ENCODE data around the gene SLC23A1. TPM values are rescaled to one million over a fixed set of nuclear protein-coding genes. Genes with fewer than 3 reads are reported as not detected.
A peak's percentile ranks its signal among the peaks of the same experiment; 100 is the strongest.

The SLC23A1 gene
- total RNA-seq, 4 donors from 2014 or later = 6.4 TPM; not detected in 3

DNA sequence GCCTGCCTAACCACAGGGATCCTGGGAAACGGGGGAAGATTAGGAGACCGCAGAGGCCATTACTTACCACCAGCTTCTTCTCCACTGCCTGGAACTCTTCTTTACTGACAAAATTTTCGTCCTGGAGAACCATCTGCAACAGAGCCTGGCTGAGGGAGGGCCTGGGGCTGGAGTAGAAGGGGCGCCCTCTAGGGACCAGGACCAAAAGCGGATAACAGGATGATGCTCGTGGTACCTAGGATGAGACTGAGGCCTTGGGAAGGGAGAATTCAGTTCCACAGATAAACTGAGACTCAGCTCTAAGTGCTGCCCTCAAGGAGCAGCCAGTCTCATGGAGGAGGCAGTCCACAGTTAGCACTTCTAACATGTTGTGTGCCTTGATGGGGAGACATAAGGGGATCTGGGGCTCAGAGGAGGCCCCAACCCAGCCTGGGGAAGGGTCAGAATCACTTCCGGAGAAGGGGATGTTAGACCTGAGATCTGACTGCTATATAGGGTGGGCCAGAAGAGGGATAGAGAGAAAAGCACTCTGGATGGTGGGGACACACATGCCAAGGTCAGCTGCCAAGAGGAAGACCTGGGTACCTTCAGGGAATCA is 19.6 kb upstream of the SLC23A1 start:
- TF ChIP-seq, protein P1, sequence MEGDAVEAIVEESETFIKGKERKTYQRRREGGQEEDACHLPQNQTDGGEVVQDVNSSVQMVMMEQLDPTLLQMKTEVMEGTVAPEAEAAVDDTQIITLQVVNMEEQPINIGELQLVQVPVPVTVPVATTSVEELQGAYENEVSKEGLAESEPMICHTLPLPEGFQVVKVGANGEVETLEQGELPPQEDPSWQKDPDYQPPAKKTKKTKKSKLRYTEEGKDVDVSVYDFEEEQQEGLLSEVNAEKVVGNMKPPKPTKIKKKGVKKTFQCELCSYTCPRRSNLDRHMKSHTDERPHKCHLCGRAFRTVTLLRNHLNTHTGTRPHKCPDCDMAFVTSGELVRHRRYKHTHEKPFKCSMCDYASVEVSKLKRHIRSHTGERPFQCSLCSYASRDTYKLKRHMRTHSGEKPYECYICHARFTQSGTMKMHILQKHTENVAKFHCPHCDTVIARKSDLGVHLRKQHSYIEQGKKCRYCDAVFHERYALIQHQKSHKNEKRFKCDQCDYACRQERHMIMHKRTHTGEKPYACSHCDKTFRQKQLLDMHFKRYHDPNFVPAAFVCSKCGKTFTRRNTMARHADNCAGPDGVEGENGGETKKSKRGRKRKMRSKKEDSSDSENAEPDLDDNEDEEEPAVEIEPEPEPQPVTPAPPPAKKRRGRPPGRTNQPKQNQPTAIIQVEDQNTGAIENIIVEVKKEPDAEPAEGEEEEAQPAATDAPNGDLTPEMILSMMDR (IDR thresholded peaks at IDR 0.05) = peak in 4 of 6 experiments; percentile 16 to 46 (median 20)
- TF ChIP-seq POLR2A (IDR thresholded peaks at IDR 0.05) = no peak
- Histone ChIP-seq H3K4me1 (peaks cover 8 to 39% (median 12%) of the 10 kb centered on the region in 3 donors), H3K36me3 (no peaks in the 10 kb centered on the region), H3K4me3 (no peak overlapping the region), H3K27ac (peak overlapping the region; percentile 78 to 97 (median 92)), H3K9me3 (no peaks in the 10 kb centered on the region), H3K27me3 (no peaks in the 10 kb centered on the region)
- DNase-seq = no peak
- 71 to 72% methylated on average over 6 to 7 of the region's 7 CpGs for WGBS, 2 donors
- intact Hi-C loops (cut with DNase I) = no loop called here

DNA sequence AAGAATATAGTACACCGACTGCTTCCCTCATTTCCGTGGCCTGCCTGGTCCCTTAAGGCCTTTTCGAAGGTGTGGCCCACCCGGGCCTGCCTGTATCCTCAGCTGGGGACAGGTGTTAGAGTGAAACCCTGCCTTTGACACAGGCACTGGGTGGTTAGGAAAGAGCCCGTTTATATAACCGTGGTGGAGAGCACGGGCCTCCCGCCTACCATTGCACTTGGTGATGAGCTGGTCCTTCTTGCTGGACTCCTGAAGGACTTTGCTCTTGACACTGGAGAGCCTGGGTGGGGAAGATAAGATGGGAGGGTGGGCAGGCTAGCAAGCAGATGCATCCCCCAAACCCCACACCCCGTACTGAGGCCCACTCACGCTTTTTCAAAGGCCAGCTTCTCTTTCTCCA is 18.4 kb upstream of the SLC23A1 start:
- 82 to 91% methylated on average over 6 to 9 of the region's 10 CpGs for WGBS, 2 donors
- no peaks in the 10 kb centered on the region for H3K36me3 ChIP-seq
- no peak overlapping the region for H3K4me3 ChIP-seq
- no peak for TF ChIP-seq POLR2A (IDR thresholded peaks at IDR 0.05)
- TF ChIP-seq, protein P1 (IDR thresholded peaks at IDR 0.05) = no peak
- H3K9me3 ChIP-seq = no peaks in the 10 kb centered on the region
- no peak overlapping the region for H3K27ac ChIP-seq
- intact Hi-C loops (cut with DNase I) = no loop called here
- DNase-seq = no peak
- peaks cover 8 to 28% (median 12%) of the 10 kb centered on the region in 3 donors for H3K4me1 ChIP-seq
- no peaks in the 10 kb centered on the region for H3K27me3 ChIP-seq

DNA sequence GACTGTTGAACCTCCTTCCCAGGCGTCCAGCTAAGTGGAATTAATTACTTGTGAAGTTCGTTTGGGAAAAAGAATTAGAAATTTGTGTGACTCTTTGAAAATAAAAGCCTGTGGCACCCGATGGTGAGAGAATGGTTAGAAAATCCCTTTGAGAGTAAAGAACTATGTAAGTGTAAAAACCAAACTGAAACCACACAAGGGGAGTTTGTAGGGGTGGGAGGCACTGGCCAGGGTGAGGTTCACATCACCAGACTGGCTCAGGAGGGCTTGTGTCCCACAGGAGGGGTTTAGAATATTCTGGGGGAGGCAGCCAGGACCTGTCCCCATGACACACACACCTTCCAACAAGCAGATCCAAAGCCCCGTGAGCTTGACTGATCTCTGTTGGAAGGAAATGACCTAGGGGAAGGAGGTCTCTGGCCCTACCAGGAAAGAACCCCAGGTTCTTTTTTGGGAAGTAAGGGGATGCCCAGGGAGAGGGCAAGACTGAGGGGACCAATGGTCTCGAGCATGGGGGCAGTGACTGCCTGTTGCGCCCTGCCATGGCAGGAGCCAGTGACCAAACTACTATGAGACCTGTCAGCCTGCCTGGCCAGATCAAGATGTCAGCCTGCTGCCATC is 16.5 kb upstream of the SLC23A1 start:
- Histone ChIP-seq H3K4me3 (no peak overlapping the region), H3K9me3 (no peaks in the 10 kb centered on the region), H3K36me3 (no peaks in the 10 kb centered on the region), H3K27me3 (peaks cover 0 to 10% (median 0%) of the 10 kb centered on the region in 4 donors), H3K27ac (no peak overlapping the region), H3K4me1 (peaks cover 15 to 39% (median 21%) of the 10 kb centered on the region in 3 donors)
- no peak for TF ChIP-seq POLR2A (IDR thresholded peaks at IDR 0.05)
- TF ChIP-seq, protein P1 (IDR thresholded peaks at IDR 0.05) = no peak
- intact Hi-C loops (cut with DNase I) = no loop called here
- no peak for DNase-seq
- 50 to 70% methylated on average over 4 to 6 of the region's 6 CpGs for WGBS, 2 donors

DNA sequence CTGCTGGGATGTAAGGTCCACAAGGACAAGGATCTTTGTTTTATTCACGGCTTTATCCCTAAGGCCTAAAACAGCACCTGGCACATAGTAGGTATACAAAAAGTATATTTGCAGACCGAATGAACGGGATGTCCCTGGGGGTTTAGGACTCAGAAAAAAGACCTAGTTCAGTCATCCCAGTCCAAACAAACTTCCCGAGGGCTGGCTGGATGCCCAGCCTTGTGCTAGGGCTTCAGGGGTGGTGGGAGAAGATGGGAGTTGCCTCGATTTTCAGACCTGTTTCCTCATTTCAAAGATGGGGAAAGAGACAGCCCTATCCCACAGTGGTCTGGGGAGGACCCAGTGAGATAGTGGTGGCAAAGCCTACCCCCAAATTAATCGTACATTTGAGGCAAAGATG is 14.8 kb upstream of the SLC23A1 start:
- intact Hi-C loops (cut with DNase I) = no loop called here
- 29 to 31% methylated on average over 6 of the region's 6 CpGs for WGBS, 2 donors
- H3K9me3 ChIP-seq = no peaks in the 10 kb centered on the region
- H3K4me3 ChIP-seq = no peak overlapping the region
- TF ChIP-seq POLR2A (IDR thresholded peaks at IDR 0.05) = no peak
- TF ChIP-seq, protein P1 (IDR thresholded peaks at IDR 0.05) = no peak
- DNase-seq = no peak
- H3K27me3 ChIP-seq = peaks cover 0 to 27% (median 0%) of the 10 kb centered on the region in 4 donors
- H3K4me1 ChIP-seq = peaks cover 17 to 42% (median 28%) of the 10 kb centered on the region in 3 donors
- no peak overlapping the region for H3K27ac ChIP-seq
- no peaks in the 10 kb centered on the region for H3K36me3 ChIP-seq

DNA sequence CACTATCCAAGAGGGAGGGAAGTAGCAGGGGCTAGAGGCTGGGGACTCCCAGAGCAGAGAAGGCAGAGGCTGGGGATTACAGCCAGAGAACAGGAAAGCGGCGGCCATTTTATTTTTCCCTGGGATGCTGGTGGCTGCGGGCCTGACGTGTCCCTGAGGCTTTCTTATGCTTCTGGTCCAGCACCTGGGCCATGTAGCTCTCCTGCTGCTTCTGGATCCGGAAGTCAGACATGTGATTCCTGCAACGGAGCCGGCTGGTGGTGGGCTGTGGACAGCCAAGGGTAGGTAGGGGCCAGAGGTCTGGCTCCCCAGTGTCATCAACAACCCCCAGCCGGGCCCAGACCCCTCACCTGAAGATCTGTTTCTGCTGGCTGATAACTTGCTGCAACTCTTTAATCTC is 13.6 kb upstream of the SLC23A1 start:
- TF ChIP-seq POLR2A (IDR thresholded peaks at IDR 0.05) = no peak
- TF ChIP-seq, protein P1 (IDR thresholded peaks at IDR 0.05) = no peak
- Histone ChIP-seq H3K9me3 (no peaks in the 10 kb centered on the region), H3K4me1 (peaks cover 22 to 51% (median 39%) of the 10 kb centered on the region in 3 donors), H3K27me3 (peaks cover 0 to 38% (median 0%) of the 10 kb centered on the region in 4 donors), H3K4me3 (no peak overlapping the region), H3K36me3 (no peaks in the 10 kb centered on the region), H3K27ac (no peak overlapping the region)
- intact Hi-C loops (cut with DNase I) = no loop called here
- DNase-seq = no peak
- 91 to 93% methylated on average over 6 to 8 of the region's 8 CpGs for WGBS, 2 donors

All from esophagus squamous epithelium (tissue), 5 donors.